ENCODE measurements around the gene SSTR4. TPM values are rescaled to one million over a fixed set of nuclear protein-coding genes. Genes with fewer than 3 reads are reported as not detected.

The SSTR4 gene
- total and polyA plus RNA-seq, 4 donors = not detected

- no peaks in the 10 kb centered on the region for H3K4me1 ChIP-seq (ENCODE audit: control insufficient read depth in 4 of 4, insufficient read depth in 4 of 4, low read length in 3 of 4)
- no peaks in the 10 kb centered on the region for H3K36me3 ChIP-seq (ENCODE audit: control insufficient read depth in 4 of 4, insufficient read depth in 3 of 4, low read depth in 1 of 4, low read length in 3 of 4)
- H3K4me3 ChIP-seq (ENCODE audit: low read depth in 1 of 3, low read length in 3 of 3) = no peak overlapping the region
- TF ChIP-seq MAX (IDR thresholded peaks at IDR 0.05) (no peak), EGR1 (IDR thresholded peaks at IDR 0.05; ENCODE audit: low read depth in 2 of 2) (no peak), HNF4G (IDR thresholded peaks at IDR 0.05) (no peak), CTCF (IDR thresholded peaks at IDR 0.05; ENCODE audit: low read depth, low read length, missing input control) (no peak), FOXA2 (IDR thresholded peaks at IDR 0.05) (no peak), ATF3 (IDR thresholded peaks at IDR 0.05) (no peak), RAD21 (IDR thresholded peaks at IDR 0.05) (no peak), TAF1 (conservative IDR thresholded peaks at IDR 0.05) (no peak), NR2F2 (IDR thresholded peaks at IDR 0.05) (no peak), JUND (IDR thresholded peaks at IDR 0.05) (no peak), HNF4A (conservative IDR thresholded peaks at IDR 0.05) (no peak)
- TF ChIP-seq, protein P1, sequence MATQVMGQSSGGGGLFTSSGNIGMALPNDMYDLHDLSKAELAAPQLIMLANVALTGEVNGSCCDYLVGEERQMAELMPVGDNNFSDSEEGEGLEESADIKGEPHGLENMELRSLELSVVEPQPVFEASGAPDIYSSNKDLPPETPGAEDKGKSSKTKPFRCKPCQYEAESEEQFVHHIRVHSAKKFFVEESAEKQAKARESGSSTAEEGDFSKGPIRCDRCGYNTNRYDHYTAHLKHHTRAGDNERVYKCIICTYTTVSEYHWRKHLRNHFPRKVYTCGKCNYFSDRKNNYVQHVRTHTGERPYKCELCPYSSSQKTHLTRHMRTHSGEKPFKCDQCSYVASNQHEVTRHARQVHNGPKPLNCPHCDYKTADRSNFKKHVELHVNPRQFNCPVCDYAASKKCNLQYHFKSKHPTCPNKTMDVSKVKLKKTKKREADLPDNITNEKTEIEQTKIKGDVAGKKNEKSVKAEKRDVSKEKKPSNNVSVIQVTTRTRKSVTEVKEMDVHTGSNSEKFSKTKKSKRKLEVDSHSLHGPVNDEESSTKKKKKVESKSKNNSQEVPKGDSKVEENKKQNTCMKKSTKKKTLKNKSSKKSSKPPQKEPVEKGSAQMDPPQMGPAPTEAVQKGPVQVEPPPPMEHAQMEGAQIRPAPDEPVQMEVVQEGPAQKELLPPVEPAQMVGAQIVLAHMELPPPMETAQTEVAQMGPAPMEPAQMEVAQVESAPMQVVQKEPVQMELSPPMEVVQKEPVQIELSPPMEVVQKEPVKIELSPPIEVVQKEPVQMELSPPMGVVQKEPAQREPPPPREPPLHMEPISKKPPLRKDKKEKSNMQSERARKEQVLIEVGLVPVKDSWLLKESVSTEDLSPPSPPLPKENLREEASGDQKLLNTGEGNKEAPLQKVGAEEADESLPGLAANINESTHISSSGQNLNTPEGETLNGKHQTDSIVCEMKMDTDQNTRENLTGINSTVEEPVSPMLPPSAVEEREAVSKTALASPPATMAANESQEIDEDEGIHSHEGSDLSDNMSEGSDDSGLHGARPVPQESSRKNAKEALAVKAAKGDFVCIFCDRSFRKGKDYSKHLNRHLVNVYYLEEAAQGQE (IDR thresholded peaks at IDR 0.05) = no peak
- DNase-seq (ENCODE audit: low spot score) = no peak
- H3K27ac ChIP-seq (ENCODE audit: low read depth in 1 of 2, low read length in 2 of 2) = no peak overlapping the region
- peaks cover 0 to 3% (median 2%) of the 10 kb centered on the region in 4 donors for H3K27me3 ChIP-seq (ENCODE audit: control insufficient read depth in 4 of 4, insufficient read depth in 4 of 4, low read length in 3 of 4)
- no peak overlapping the region for H3K9ac ChIP-seq (ENCODE audit: low read depth in 1 of 2, low read length in 2 of 2)
- WGBS = 87% methylated on average over 41 of the region's 41 CpGs
- peaks cover 0 to 2% (median 0%) of the 10 kb centered on the region in 4 donors for H3K9me3 ChIP-seq (ENCODE audit: control insufficient read depth in 4 of 4, low read length in 3 of 4)
Observed at GRCh38 chr20:23035731-23036130, 619 bp downstream of the SSTR4 start.

GRCh38 chr20:23036371-23036770, 1.3 kb downstream of the SSTR4 start:
- no peak overlapping the region for H3K9ac ChIP-seq (ENCODE audit: low read depth in 1 of 2, low read length in 2 of 2)
- no peak overlapping the region for H3K27ac ChIP-seq (ENCODE audit: low read depth in 1 of 2, low read length in 2 of 2)
- H3K27me3 ChIP-seq (ENCODE audit: control insufficient read depth in 4 of 4, insufficient read depth in 4 of 4, low read length in 3 of 4) = peaks cover 0 to 3% (median 2%) of the 10 kb centered on the region in 4 donors
- TF ChIP-seq YY1 (IDR thresholded peaks at IDR 0.05) = no peak
- no peak for TF ChIP-seq JUND (IDR thresholded peaks at IDR 0.05)
- TF ChIP-seq NR2F2 (IDR thresholded peaks at IDR 0.05) = no peak
- no peak for TF ChIP-seq RAD21 (IDR thresholded peaks at IDR 0.05)
- no peak for TF ChIP-seq HNF4A (conservative IDR thresholded peaks at IDR 0.05)
- TF ChIP-seq TAF1 (conservative IDR thresholded peaks at IDR 0.05) = no peak
- no peak for TF ChIP-seq RXRA (IDR thresholded peaks at IDR 0.05)
- TF ChIP-seq, protein P2, sequence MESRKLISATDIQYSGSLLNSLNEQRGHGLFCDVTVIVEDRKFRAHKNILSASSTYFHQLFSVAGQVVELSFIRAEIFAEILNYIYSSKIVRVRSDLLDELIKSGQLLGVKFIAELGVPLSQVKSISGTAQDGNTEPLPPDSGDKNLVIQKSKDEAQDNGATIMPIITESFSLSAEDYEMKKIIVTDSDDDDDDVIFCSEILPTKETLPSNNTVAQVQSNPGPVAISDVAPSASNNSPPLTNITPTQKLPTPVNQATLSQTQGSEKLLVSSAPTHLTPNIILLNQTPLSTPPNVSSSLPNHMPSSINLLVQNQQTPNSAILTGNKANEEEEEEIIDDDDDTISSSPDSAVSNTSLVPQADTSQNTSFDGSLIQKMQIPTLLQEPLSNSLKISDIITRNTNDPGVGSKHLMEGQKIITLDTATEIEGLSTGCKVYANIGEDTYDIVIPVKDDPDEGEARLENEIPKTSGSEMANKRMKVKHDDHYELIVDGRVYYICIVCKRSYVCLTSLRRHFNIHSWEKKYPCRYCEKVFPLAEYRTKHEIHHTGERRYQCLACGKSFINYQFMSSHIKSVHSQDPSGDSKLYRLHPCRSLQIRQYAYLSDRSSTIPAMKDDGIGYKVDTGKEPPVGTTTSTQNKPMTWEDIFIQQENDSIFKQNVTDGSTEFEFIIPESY (IDR thresholded peaks at IDR 0.05) = no peak
- TF ChIP-seq ATF3 (IDR thresholded peaks at IDR 0.05) = no peak
- no peak for TF ChIP-seq FOXA1 (IDR thresholded peaks at IDR 0.05)
- TF ChIP-seq GABPA (IDR thresholded peaks at IDR 0.05 in 1 of 2, conservative IDR thresholded peaks at IDR 0.05 in 1 of 2) = no peak
- TF ChIP-seq, protein P1 (IDR thresholded peaks at IDR 0.05) = no peak
- no peak for TF ChIP-seq SP1 (IDR thresholded peaks at IDR 0.05)
- no peak for TF ChIP-seq MAX (IDR thresholded peaks at IDR 0.05)
- TF ChIP-seq FOXA2 (IDR thresholded peaks at IDR 0.05) = no peak
- H3K4me3 ChIP-seq (ENCODE audit: low read depth in 1 of 3, low read length in 3 of 3) = no peak overlapping the region
- H3K9me3 ChIP-seq (ENCODE audit: control insufficient read depth in 4 of 4, low read length in 3 of 4) = peaks cover 0 to 2% (median 0%) of the 10 kb centered on the region in 4 donors
- 90% methylated on average over 11 of the region's 11 CpGs for WGBS
- no peaks in the 10 kb centered on the region for H3K36me3 ChIP-seq (ENCODE audit: control insufficient read depth in 4 of 4, insufficient read depth in 3 of 4, low read depth in 1 of 4, low read length in 3 of 4)
- H3K4me1 ChIP-seq (ENCODE audit: control insufficient read depth in 4 of 4, insufficient read depth in 4 of 4, low read length in 3 of 4) = no peaks in the 10 kb centered on the region
- no peak for DNase-seq (ENCODE audit: low spot score)

Measured in liver (tissue), 9 donors.